Colonic mucosa (tissue), 4 donors: ENCODE data around the gene ELP4. TPM values are rescaled to one million over a fixed set of nuclear protein-coding genes. Genes with fewer than 3 reads are reported as not detected.
A peak's percentile ranks its signal among the peaks of the same experiment; 100 is the strongest.
"Not testable (repeated sequence)": the region's sequence is repeated elsewhere in the genome, so short reads cannot be mapped to it uniquely, and the experiment has no call there.

Experiments used
- DNase-seq: peaks from one replicate; pipeline ENCODE4 v3.0.0-alpha.2; 2020
- H3K27ac ChIP-seq: fragments of 200-600 bp; one replicate; pipeline ENCODE4 v1.8.0; 2021
- H3K27me3 ChIP-seq: fragments of 200-600 bp; one replicate; pipeline ENCODE4 v1.8.0; 2021
- H3K36me3 ChIP-seq: fragments of 200-600 bp; one replicate; pipeline ENCODE4 v1.8.0; 2021
- H3K4me1 ChIP-seq: fragments of 200-600 bp; one replicate; pipeline ENCODE4 v1.8.0; 2021; ENCODE audit warnings: mild to moderate bottlenecking
- H3K4me3 ChIP-seq: fragments of 200-600 bp; one replicate; pipeline ENCODE4 v1.8.0; 2021
- H3K9ac ChIP-seq, 2 donors: one replicate each; pipeline ENCODE4 v1.7.0; 2013; ENCODE audit warnings: control low read depth in 2 of 2, low read depth in 2 of 2, low read length in 2 of 2
- H3K9me3 ChIP-seq: fragments of 200-600 bp; one replicate; pipeline ENCODE4 v1.8.0; 2021
- intact Hi-C: fragments of 100-400 bp; cut with DNase I; formaldehyde crosslinking; loops from one replicate; pipeline ENCODE4 v1.14.1; 2022
- total RNA-seq, 2 donors: library from RNA; stranded (reverse); fragmentation: NEBNext Ultra II Directional in 1 of 2; extraction: Animal tissue kit (Norgen Biotek cat#: 25700) in 1 of 2; gene quantifications; one replicate each; pipeline ENCODE4 v1.2.1, GENCODE V29; 2021
- TF ChIP-seq, protein P1 (sequence below): fragments of 200-600 bp; IDR thresholded peaks from one replicate; pipeline ENCODE4 v1.8.0; 2022; ENCODE audit warnings: antibody characterized with exemption, mild to moderate bottlenecking
- donor health status: healthy.
- donor health status: DM: no; HTN: no; CAD: no.
- donor health status: DM: no; HTN: no; CAD: no.

The ELP4 gene
- total RNA-seq, 2 donors from 2014 or later, result 17.0 to 22.8 TPM

DNA sequence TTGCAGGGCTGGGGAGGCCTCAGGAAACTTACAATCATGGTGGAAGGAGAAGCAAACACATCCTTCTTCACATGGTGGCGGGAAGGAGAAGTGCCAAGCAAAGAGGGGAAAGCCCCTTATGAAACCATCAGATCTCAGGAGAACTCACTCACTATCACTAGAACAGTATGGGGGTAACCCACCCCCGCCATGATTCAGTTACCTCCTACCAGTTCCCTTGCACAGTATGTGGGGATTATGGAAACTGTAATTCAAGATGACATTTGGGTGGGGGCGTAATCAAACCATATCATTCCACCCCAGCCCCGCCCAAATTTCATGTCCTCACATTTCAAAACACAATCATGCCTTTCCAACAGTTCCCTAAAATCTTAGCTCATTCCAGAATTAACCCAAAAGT, 16.3 kb upstream of the ELP4 start:
- TF ChIP-seq, protein P1, sequence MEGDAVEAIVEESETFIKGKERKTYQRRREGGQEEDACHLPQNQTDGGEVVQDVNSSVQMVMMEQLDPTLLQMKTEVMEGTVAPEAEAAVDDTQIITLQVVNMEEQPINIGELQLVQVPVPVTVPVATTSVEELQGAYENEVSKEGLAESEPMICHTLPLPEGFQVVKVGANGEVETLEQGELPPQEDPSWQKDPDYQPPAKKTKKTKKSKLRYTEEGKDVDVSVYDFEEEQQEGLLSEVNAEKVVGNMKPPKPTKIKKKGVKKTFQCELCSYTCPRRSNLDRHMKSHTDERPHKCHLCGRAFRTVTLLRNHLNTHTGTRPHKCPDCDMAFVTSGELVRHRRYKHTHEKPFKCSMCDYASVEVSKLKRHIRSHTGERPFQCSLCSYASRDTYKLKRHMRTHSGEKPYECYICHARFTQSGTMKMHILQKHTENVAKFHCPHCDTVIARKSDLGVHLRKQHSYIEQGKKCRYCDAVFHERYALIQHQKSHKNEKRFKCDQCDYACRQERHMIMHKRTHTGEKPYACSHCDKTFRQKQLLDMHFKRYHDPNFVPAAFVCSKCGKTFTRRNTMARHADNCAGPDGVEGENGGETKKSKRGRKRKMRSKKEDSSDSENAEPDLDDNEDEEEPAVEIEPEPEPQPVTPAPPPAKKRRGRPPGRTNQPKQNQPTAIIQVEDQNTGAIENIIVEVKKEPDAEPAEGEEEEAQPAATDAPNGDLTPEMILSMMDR, result no peak
- intact Hi-C loops, result no loop called here

GRCh38 chr11:31493762-31494161, 15.8 kb upstream of the ELP4 start:
- H3K27ac ChIP-seq, H3K27me3 ChIP-seq, H3K9me3 ChIP-seq, H3K4me1 ChIP-seq, H3K9ac ChIP-seq, DNase-seq, intact Hi-C loops, H3K4me3 ChIP-seq, H3K36me3 ChIP-seq: not testable (repeated sequence)

More for the DNA sequence above, 16.3 kb upstream of the ELP4 start:
- Histone ChIP-seq H3K27ac (no peak overlapping the region), H3K4me3 (no peak overlapping the region), H3K27me3 (no peaks in the 10 kb centered on the region), H3K36me3 (no peaks in the 10 kb centered on the region), H3K9me3 (no peaks in the 10 kb centered on the region), H3K4me1 (no peaks in the 10 kb centered on the region), H3K9ac (no peak overlapping the region)
- DNase-seq, result no peak

DNA sequence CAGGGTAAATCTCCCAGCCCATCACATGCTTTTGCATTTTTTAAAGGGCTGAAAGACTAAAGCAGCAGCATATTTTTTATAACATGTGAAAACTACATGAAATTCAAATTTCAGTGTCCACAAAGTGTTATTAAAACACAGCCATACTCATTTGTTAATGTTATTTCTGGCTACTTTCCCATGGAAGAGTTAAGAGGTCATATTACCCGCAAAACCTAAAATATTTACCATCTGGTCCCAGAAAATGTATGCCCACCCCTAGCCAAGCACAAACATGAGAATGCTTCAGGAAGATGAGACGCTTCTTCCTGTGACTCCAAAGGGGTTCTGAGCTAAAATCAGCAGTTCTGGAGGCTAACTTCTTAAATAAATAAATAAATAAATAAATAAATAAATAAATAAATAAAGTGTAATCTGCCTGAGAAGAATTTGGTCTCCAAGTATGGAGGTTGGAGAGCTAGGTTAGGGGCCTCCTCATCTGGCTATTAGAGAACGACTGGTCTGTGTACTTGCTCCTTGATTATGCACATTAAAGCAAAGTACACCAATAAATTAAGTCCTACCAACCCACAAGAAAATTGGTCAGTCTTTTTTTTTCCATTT, 9.9 kb upstream of the ELP4 start:
- Histone ChIP-seq H3K36me3 (no peaks in the 10 kb centered on the region), H3K9ac (no peak overlapping the region), H3K4me1 (no peaks in the 10 kb centered on the region), H3K4me3 (no peak overlapping the region), H3K9me3 (no peaks in the 10 kb centered on the region), H3K27ac (no peak overlapping the region), H3K27me3 (no peaks in the 10 kb centered on the region)
- no peak for DNase-seq
- intact Hi-C loops, result no loop called here
- TF ChIP-seq, protein P1, result no peak

- no peaks in the 10 kb centered on the region for H3K4me1 ChIP-seq
- no peak overlapping the region for H3K9ac ChIP-seq
- no peak overlapping the region for H3K4me3 ChIP-seq
- DNase-seq, result no peak
- intact Hi-C loops, result no loop called here
- H3K9me3 ChIP-seq, result no peaks in the 10 kb centered on the region
- TF ChIP-seq, protein P1, result no peak
- H3K36me3 ChIP-seq, result no peaks in the 10 kb centered on the region
- H3K27ac ChIP-seq, result no peak overlapping the region
- H3K27me3 ChIP-seq, result no peaks in the 10 kb centered on the region
Measured at GRCh38 chr11:31500560-31500959, 9.0 kb upstream of the ELP4 start.

DNA sequence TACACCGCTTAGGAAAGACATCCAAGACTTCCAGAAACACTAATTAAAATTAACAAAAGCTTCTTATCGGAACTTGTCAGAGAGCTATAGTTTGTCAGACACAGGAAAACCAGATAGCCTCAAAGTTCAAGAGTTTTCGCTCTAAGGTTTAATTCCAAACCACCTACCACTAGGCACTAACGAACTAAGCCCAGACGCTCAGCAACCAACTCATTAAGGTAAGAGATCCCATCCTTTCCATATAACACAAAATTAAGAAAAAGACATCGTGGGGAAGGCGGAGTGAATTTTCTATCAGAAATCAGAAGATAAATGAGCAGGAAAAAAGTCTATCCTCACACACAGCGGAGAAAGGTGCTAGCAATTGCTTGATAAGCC, 527 bp upstream of the ELP4 start:
- no peaks in the 10 kb centered on the region for H3K4me1 ChIP-seq
- peak overlapping the region; percentile 52 for H3K27ac ChIP-seq
- no peaks in the 10 kb centered on the region for H3K27me3 ChIP-seq
- H3K36me3 ChIP-seq, result no peaks in the 10 kb centered on the region
- no peaks in the 10 kb centered on the region for H3K9me3 ChIP-seq
- intact Hi-C loops, result no loop called here
- H3K4me3 ChIP-seq, result peak overlapping the region; percentile 89
- peak overlapping the region; percentile 31 to 75 for H3K9ac ChIP-seq
- TF ChIP-seq, protein P1, result no peak
- peak; percentile 23 for DNase-seq

GRCh38 chr11:31512117-31512516, 2.5 kb downstream of the ELP4 start:
- Histone ChIP-seq H3K27me3 (no peaks in the 10 kb centered on the region), H3K36me3 (no peaks in the 10 kb centered on the region), H3K4me3 (no peak overlapping the region), H3K9ac (no peak overlapping the region), H3K27ac (no peak overlapping the region), H3K9me3 (no peaks in the 10 kb centered on the region), H3K4me1 (no peaks in the 10 kb centered on the region)
- TF ChIP-seq, protein P1, result no peak
- DNase-seq, result no peak
- intact Hi-C loops, result no loop called here
